PC-9 (cell line): ENCODE data around the gene TRIM49. TPM values are rescaled to one million over a fixed set of nuclear protein-coding genes. Genes with fewer than 3 reads are reported as not detected.
"Not testable (repeated sequence)": the region's sequence is repeated elsewhere in the genome, so short reads cannot be mapped to it uniquely, and the experiment has no call there.

Experiments used
- Bru-seq: library from RNA; stranded (reverse); fragments of 400-500 nt; gene quantifications from one replicate; lab custom pipeline; 2021; lab: Mats Ljungman, UMichigan
- BruChase-seq, 2 experiments: library from RNA; stranded (reverse); fragments of 400-500 nt; gene quantifications; one replicate each; lab custom pipeline; 2021; lab: Mats Ljungman, UMichigan
- BruUV-seq: library from RNA; stranded (reverse); fragments of 400-500 nt; replicated peaks from 2 replicates; lab custom pipeline; 2021; lab: Mats Ljungman, UMichigan
- CTCF ChIA-PET: fragments of 300-600 bp; sonication (Branson Sonifier 250); formaldehyde crosslinking; loops from one replicate; lab custom pipeline; 2022; ENCODE audit warnings: antibody characterized with exemption; lab: Charles Lee
- POLR2A ChIA-PET: fragments of 300-600 bp; sonication (Branson Sonifier 250); formaldehyde crosslinking; loops from one replicate; lab custom pipeline; 2022; ENCODE audit warnings: antibody characterized with exemption; ENCODE audit not compliant: unreplicated experiment; lab: Charles Lee
- DNase-seq, 2 experiments: peaks; one replicate each; pipeline versions ENCODE4 v3.0.0 to v3.0.0-alpha.2; 2015 to 2022; ENCODE audit warnings: mixed read lengths in 1 of 2
- H2AFZ ChIP-seq: fragments of 200-600 bp; sonication (generic); 2 replicates; pipeline ENCODE4 v1.8.1; 2017; ENCODE audit warnings: antibody characterized with exemption
- H3F3A ChIP-seq: fragments of 200-600 bp; sonication (generic); 2 replicates; pipeline ENCODE4 v1.8.1; 2017; ENCODE audit warnings: antibody characterized with exemption, mild to moderate bottlenecking, low read depth; ENCODE audit not compliant: insufficient read depth
- H3K27ac ChIP-seq: fragments of 200-600 bp; sonication (generic); 2 replicates; pipeline ENCODE4 v1.6.1; 2016; ENCODE audit warnings: mixed run types
- H3K27me3 ChIP-seq: fragments of 200-600 bp; sonication (generic); 2 replicates; pipeline ENCODE4 v1.6.1; 2016; ENCODE audit warnings: low read depth, mixed run types; ENCODE audit not compliant: insufficient read depth
- H3K36me3 ChIP-seq: fragments of 200-600 bp; sonication (generic); 2 replicates; pipeline ENCODE4 v1.6.1; 2016; ENCODE audit warnings: low read depth, mixed run types
- H3K4me1 ChIP-seq: fragments of 200-600 bp; sonication (generic); replicated peaks from 2 replicates; pipeline ENCODE4 v1.6.1; 2016; ENCODE audit warnings: mixed run types; ENCODE audit not compliant: insufficient read depth
- H3K4me2 ChIP-seq: fragments of 200-600 bp; sonication (generic); 2 replicates; pipeline ENCODE4 v1.6.1; 2017; ENCODE audit warnings: mixed run types
- H3K4me3 ChIP-seq: fragments of 200-600 bp; sonication (generic); 2 replicates; pipeline ENCODE4 v1.6.1; 2016; ENCODE audit warnings: mixed run types
- H3K79me2 ChIP-seq: fragments of 200-600 bp; sonication (generic); 2 replicates; pipeline ENCODE4 v1.6.1; 2017; ENCODE audit warnings: low read depth, mixed run types
- H3K9me2 ChIP-seq: fragments of 200-600 bp; sonication (generic); 2 replicates; pipeline ENCODE4 v1.8.1; 2017; ENCODE audit warnings: mild to moderate bottlenecking; ENCODE audit not compliant: insufficient read depth
- H3K9me3 ChIP-seq: fragments of 200-600 bp; sonication (generic); 2 replicates; pipeline ENCODE4 v1.8.1; 2016; ENCODE audit warnings: low read depth; ENCODE audit not compliant: insufficient read depth
- H4K20me1 ChIP-seq: fragments of 200-600 bp; sonication (generic); 2 replicates; pipeline ENCODE4 v1.8.1; 2017; ENCODE audit not compliant: insufficient read depth
- intact Hi-C: fragments of 100-400 bp; cut with micrococcal nuclease; formaldehyde crosslinking; loops from one replicate; pipeline ENCODE4 v1.10.0; 2022; ENCODE audit not compliant: unreplicated experiment
- long read RNA-seq: library from polyadenylated mRNA; stranded (forward); transcript quantifications from one replicate; pipeline ENCODE4 v2.0.0, GENCODE V29; 2022
- total RNA-seq: library from RNA; stranded (reverse); gene quantifications from 2 replicates; pipeline ENCODE4 v1.2.3, GENCODE V29; 2021

Gene TRIM49
- not detected in 2 replicates for total RNA-seq
- Bru-seq, nascent RNA = not detected
- BruChase-seq, experiment 1, labeled RNA remaining after a 2-hour chase = not detected
- BruChase-seq, experiment 2, labeled RNA remaining after a 6-hour chase = not detected
- long read RNA-seq = 0 reads

GRCh38 chr11:89808475-89808874 lies at the start of gene TRIM49:
TSS of gene TRIM49 (minus strand) at chr11:89808575. CDS start at chr11:89804469, 4,106 bp downstream.
- intact Hi-C loops, H4K20me1 ChIP-seq, H3K79me2 ChIP-seq, H3K4me1 ChIP-seq, H3K27ac ChIP-seq, POLR2A ChIA-PET, H3K4me3 ChIP-seq, CTCF ChIA-PET, H2AFZ ChIP-seq, H3K36me3 ChIP-seq, H3K9me2 ChIP-seq, BruUV-seq, H3K9me3 ChIP-seq, DNase-seq, H3F3A ChIP-seq, H3K4me2 ChIP-seq, H3K27me3 ChIP-seq: not testable (repeated sequence)

GRCh38 chr11:89826694-89827093 lies 18.3 kb upstream of the TRIM49 start:
- H2AFZ ChIP-seq, DNase-seq, H3K9me3 ChIP-seq, H3K4me1 ChIP-seq, H4K20me1 ChIP-seq, H3K4me3 ChIP-seq, H3K9me2 ChIP-seq, H3K79me2 ChIP-seq, CTCF ChIA-PET, BruUV-seq, H3K36me3 ChIP-seq, intact Hi-C loops, H3K27me3 ChIP-seq, H3F3A ChIP-seq, H3K4me2 ChIP-seq, H3K27ac ChIP-seq, POLR2A ChIA-PET: not testable (repeated sequence)

- H3K36me3 ChIP-seq, H2AFZ ChIP-seq, intact Hi-C loops, DNase-seq, H3K4me2 ChIP-seq, H3K9me2 ChIP-seq, H3K27ac ChIP-seq, H3K4me1 ChIP-seq, CTCF ChIA-PET, H3F3A ChIP-seq, H3K79me2 ChIP-seq, H3K27me3 ChIP-seq, POLR2A ChIA-PET, H4K20me1 ChIP-seq, H3K4me3 ChIP-seq, BruUV-seq, H3K9me3 ChIP-seq: not testable (repeated sequence)
Measured at GRCh38 chr11:89820008-89820407, 11.6 kb upstream of the TRIM49 start.

- H4K20me1 ChIP-seq, BruUV-seq, CTCF ChIA-PET, H3K9me3 ChIP-seq, H3K36me3 ChIP-seq, H2AFZ ChIP-seq, H3K4me3 ChIP-seq, intact Hi-C loops, H3K27ac ChIP-seq, POLR2A ChIA-PET, DNase-seq, H3K27me3 ChIP-seq, H3F3A ChIP-seq, H3K9me2 ChIP-seq, H3K4me2 ChIP-seq, H3K4me1 ChIP-seq, H3K79me2 ChIP-seq: not testable (repeated sequence)
Measured at GRCh38 chr11:89813535-89813934, 5.2 kb upstream of the TRIM49 start.

- H3K4me1 ChIP-seq, H2AFZ ChIP-seq, H3K4me2 ChIP-seq, H3F3A ChIP-seq, H3K9me2 ChIP-seq, POLR2A ChIA-PET, H3K79me2 ChIP-seq, intact Hi-C loops, H3K36me3 ChIP-seq, H3K9me3 ChIP-seq, H4K20me1 ChIP-seq, DNase-seq, H3K27ac ChIP-seq, H3K4me3 ChIP-seq, BruUV-seq, CTCF ChIA-PET, H3K27me3 ChIP-seq: not testable (repeated sequence)
Measured at GRCh38 chr11:89787506-89788063, 20.8 kb downstream of the TRIM49 start.

GRCh38 chr11:89785726-89786125 lies 22.6 kb downstream of the TRIM49 start:
- H3K4me2 ChIP-seq, H3K9me2 ChIP-seq, H3K36me3 ChIP-seq, DNase-seq, H3K27ac ChIP-seq, H4K20me1 ChIP-seq, H3K9me3 ChIP-seq, H2AFZ ChIP-seq, H3K79me2 ChIP-seq, CTCF ChIA-PET, POLR2A ChIA-PET, H3K27me3 ChIP-seq, BruUV-seq, H3F3A ChIP-seq, intact Hi-C loops, H3K4me3 ChIP-seq, H3K4me1 ChIP-seq: not testable (repeated sequence)

GRCh38 chr11:89750822-89751221 lies 57.6 kb downstream of the TRIM49 start:
- H2AFZ ChIP-seq, BruUV-seq, H3K9me2 ChIP-seq, H3K79me2 ChIP-seq, H3K4me2 ChIP-seq, CTCF ChIA-PET, H3F3A ChIP-seq, H3K27ac ChIP-seq, H4K20me1 ChIP-seq, DNase-seq, H3K36me3 ChIP-seq, H3K27me3 ChIP-seq, H3K4me3 ChIP-seq, H3K9me3 ChIP-seq, intact Hi-C loops, POLR2A ChIA-PET, H3K4me1 ChIP-seq: not testable (repeated sequence)
